ENCODE measurements around the gene ALX4.

Gene ALX4

DNA sequence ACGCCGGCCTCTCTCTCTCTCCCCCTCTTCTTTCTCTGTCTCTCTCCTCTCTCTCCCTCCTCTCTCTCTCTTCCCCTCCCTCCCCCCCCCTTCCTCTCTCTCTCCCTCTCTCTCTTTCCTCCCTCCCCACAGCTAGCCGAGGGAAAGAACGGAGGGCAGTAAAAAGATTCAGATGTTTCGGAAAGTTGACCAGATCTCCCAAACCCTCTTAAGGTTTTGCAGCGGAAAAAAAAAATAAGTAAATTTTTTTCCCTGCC lies 195 bp upstream of the ALX4 start:
- ChIA-PET CTCF (no interaction called here), POLR2A (no interaction called here)
- H3K4me3 ChIP-seq (ENCODE audit: low read depth, low read length): peak overlapping the region; percentile 55
- H3K27ac ChIP-seq (ENCODE audit: extremely low read depth, low read depth, low read length): no peak overlapping the region
- TF ChIP-seq ZNF221 (tag by site-specific recombination; IDR thresholded peaks at IDR 0.05; ENCODE audit: borderline replicate concordance) (no peak), HOXD13 (CRISPR knock-in tag; IDR thresholded peaks at IDR 0.05; ENCODE audit: borderline replicate concordance) (peak; percentile 3; the same call in 1 of the 2 replicates), KLF8 (tag by site-specific recombination; IDR thresholded peaks at IDR 0.05) (no peak), ZNF433 (tag by site-specific recombination; IDR thresholded peaks at IDR 0.05; ENCODE audit: low read depth) (no peak), PRDM1 (tag by site-specific recombination; IDR thresholded peaks at IDR 0.05) (peak; percentile 23; the same call in 1 of the 2 replicates)
- TF ChIP-seq, protein P1, sequence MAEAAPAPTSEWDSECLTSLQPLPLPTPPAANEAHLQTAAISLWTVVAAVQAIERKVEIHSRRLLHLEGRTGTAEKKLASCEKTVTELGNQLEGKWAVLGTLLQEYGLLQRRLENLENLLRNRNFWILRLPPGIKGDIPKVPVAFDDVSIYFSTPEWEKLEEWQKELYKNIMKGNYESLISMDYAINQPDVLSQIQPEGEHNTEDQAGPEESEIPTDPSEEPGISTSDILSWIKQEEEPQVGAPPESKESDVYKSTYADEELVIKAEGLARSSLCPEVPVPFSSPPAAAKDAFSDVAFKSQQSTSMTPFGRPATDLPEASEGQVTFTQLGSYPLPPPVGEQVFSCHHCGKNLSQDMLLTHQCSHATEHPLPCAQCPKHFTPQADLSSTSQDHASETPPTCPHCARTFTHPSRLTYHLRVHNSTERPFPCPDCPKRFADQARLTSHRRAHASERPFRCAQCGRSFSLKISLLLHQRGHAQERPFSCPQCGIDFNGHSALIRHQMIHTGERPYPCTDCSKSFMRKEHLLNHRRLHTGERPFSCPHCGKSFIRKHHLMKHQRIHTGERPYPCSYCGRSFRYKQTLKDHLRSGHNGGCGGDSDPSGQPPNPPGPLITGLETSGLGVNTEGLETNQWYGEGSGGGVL (tag by site-specific recombination; IDR thresholded peaks at IDR 0.05): peak; percentile 96
- TF ChIP-seq, protein P2, sequence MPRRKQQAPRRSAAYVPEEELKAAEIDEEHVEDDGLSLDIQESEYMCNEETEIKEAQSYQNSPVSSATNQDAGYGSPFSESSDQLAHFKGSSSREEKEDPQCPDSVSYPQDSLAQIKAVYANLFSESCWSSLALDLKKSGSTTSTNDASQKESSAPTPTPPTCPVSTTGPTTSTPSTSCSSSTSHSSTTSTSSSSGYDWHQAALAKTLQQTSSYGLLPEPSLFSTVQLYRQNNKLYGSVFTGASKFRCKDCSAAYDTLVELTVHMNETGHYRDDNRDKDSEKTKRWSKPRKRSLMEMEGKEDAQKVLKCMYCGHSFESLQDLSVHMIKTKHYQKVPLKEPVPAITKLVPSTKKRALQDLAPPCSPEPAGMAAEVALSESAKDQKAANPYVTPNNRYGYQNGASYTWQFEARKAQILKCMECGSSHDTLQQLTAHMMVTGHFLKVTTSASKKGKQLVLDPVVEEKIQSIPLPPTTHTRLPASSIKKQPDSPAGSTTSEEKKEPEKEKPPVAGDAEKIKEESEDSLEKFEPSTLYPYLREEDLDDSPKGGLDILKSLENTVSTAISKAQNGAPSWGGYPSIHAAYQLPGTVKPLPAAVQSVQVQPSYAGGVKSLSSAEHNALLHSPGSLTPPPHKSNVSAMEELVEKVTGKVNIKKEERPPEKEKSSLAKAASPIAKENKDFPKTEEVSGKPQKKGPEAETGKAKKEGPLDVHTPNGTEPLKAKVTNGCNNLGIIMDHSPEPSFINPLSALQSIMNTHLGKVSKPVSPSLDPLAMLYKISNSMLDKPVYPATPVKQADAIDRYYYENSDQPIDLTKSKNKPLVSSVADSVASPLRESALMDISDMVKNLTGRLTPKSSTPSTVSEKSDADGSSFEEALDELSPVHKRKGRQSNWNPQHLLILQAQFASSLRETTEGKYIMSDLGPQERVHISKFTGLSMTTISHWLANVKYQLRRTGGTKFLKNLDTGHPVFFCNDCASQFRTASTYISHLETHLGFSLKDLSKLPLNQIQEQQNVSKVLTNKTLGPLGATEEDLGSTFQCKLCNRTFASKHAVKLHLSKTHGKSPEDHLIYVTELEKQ (tag by site-specific recombination; IDR thresholded peaks at IDR 0.05; ENCODE audit: borderline replicate concordance): no peak
- TF ChIP-seq, protein P3, sequence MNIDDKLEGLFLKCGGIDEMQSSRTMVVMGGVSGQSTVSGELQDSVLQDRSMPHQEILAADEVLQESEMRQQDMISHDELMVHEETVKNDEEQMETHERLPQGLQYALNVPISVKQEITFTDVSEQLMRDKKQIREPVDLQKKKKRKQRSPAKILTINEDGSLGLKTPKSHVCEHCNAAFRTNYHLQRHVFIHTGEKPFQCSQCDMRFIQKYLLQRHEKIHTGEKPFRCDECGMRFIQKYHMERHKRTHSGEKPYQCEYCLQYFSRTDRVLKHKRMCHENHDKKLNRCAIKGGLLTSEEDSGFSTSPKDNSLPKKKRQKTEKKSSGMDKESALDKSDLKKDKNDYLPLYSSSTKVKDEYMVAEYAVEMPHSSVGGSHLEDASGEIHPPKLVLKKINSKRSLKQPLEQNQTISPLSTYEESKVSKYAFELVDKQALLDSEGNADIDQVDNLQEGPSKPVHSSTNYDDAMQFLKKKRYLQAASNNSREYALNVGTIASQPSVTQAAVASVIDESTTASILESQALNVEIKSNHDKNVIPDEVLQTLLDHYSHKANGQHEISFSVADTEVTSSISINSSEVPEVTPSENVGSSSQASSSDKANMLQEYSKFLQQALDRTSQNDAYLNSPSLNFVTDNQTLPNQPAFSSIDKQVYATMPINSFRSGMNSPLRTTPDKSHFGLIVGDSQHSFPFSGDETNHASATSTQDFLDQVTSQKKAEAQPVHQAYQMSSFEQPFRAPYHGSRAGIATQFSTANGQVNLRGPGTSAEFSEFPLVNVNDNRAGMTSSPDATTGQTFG (tag by site-specific recombination; IDR thresholded peaks at IDR 0.05; ENCODE audit: borderline replicate concordance): no peak
- TF ChIP-seq, protein P4, sequence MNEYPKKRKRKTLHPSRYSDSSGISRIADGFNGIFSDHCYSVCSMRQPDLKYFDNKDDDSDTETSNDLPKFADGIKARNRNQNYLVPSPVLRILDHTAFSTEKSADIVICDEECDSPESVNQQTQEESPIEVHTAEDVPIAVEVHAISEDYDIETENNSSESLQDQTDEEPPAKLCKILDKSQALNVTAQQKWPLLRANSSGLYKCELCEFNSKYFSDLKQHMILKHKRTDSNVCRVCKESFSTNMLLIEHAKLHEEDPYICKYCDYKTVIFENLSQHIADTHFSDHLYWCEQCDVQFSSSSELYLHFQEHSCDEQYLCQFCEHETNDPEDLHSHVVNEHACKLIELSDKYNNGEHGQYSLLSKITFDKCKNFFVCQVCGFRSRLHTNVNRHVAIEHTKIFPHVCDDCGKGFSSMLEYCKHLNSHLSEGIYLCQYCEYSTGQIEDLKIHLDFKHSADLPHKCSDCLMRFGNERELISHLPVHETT (tag by site-specific recombination; IDR thresholded peaks at IDR 0.05): no peak
- H3K9me3 ChIP-seq (ENCODE audit: control insufficient read depth, insufficient read depth, low read depth, low read length): no peaks in the 10 kb centered on the region
- peaks cover 3% of the 10 kb centered on the region; the same call in 1 of the 2 replicates for H3K4me1 ChIP-seq (ENCODE audit: control insufficient read depth, insufficient read depth, low read length)
- no peaks in the 10 kb centered on the region for H3K36me3 ChIP-seq (ENCODE audit: control insufficient read depth in 2 of 2, insufficient read depth in 1 of 2, low read length in 2 of 2)

DNA sequence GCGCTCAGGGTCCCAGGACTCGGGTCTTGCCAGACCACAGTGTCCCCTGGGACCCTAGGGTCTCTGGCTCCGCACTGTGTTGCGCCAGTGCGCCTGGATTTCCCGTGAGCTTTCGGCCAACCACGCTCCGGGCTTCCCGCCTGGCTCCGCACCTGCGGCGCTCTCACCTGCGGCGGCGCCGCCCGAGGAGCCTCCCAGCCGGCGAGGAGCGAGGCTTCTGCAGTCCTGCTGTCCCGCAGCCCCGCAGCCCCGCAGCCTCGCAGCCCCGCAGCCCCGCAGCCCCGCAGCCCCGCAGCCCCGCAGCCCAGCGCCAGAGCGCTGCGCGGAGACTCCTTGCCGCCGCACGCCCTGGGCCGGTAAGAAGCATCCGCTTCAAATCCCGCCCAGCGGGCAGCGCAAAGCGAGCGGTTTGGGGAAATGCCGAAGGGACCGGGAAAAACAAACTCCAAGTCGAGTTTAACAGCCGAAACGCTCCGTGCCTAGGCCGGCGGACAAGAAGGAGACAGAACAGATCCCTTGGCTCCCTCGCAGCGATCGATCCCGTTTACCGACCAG lies 939 bp downstream of the ALX4 start:
- CTCF ChIA-PET: no interaction called here
- TF ChIP-seq, protein P5, sequence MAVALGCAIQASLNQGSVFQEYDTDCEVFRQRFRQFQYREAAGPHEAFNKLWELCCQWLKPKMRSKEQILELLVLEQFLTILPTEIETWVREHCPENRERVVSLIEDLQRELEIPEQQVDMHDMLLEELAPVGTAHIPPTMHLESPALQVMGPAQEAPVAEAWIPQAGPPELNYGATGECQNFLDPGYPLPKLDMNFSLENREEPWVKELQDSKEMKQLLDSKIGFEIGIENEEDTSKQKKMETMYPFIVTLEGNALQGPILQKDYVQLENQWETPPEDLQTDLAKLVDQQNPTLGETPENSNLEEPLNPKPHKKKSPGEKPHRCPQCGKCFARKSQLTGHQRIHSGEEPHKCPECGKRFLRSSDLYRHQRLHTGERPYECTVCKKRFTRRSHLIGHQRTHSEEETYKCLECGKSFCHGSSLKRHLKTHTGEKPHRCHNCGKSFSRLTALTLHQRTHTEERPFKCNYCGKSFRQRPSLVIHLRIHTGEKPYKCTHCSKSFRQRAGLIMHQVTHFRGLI (tag by site-specific recombination; IDR thresholded peaks at IDR 0.05): peak; percentile 35; the same call in 1 of the 2 replicates
- TF ChIP-seq SCRT1 (tag by site-specific recombination; IDR thresholded peaks at IDR 0.05; ENCODE audit: borderline replicate concordance): no peak
- TF ChIP-seq, protein P6, sequence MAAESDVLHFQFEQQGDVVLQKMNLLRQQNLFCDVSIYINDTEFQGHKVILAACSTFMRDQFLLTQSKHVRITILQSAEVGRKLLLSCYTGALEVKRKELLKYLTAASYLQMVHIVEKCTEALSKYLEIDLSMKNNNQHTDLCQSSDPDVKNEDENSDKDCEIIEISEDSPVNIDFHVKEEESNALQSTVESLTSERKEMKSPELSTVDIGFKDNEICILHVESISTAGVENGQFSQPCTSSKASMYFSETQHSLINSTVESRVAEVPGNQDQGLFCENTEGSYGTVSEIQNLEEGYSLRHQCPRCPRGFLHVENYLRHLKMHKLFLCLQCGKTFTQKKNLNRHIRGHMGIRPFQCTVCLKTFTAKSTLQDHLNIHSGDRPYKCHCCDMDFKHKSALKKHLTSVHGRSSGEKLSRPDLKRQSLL (tag by site-specific recombination; IDR thresholded peaks at IDR 0.05): no peak
- TF ChIP-seq ZNF785 (tag by site-specific recombination; IDR thresholded peaks at IDR 0.05): no peak
- no peak for TF ChIP-seq ZNF830 (tag by site-specific recombination; IDR thresholded peaks at IDR 0.05; ENCODE audit: low read depth)
- no peak for TF ChIP-seq ZNF426 (tag by site-specific recombination; IDR thresholded peaks at IDR 0.05)
- Histone ChIP-seq H3K9me3 (ENCODE audit: control insufficient read depth, insufficient read depth, low read depth, low read length) (no peaks in the 10 kb centered on the region), H3K36me3 (ENCODE audit: control insufficient read depth in 2 of 2, insufficient read depth in 1 of 2, low read length in 2 of 2) (peaks cover 0 to under 1% of the 10 kb centered on the region in 2 experiments; a peak in 1 of 3 replicates), H3K4me1 (ENCODE audit: control insufficient read depth, insufficient read depth, low read length) (peaks cover 3% of the 10 kb centered on the region; the same call in 1 of the 2 replicates), H3K27ac (ENCODE audit: extremely low read depth, low read depth, low read length) (peak overlapping the region; percentile 10; the same call in 1 of the 2 replicates), H3K4me3 (ENCODE audit: low read depth, low read length) (peak overlapping the region; percentile 55)
- POLR2A ChIA-PET: no interaction called here
